HFFc6 (cell line): ENCODE data around the gene BAAT. TPM values are rescaled to one million over a fixed set of nuclear protein-coding genes. Genes with fewer than 3 reads are reported as not detected.
"Not testable (repeated sequence)": the region's sequence is repeated elsewhere in the genome, so short reads cannot be mapped to it uniquely, and the experiment has no call there.

Experiments used
- DNase-seq: peaks from one replicate; pipeline ENCODE4 v3.0.0-alpha.2; 2018
- H3K27ac Mint-ChIP-seq: 2 replicates; pipeline ENCODE4 v1.8.0; 2020; ENCODE audit warnings: mild to moderate bottlenecking, mixed read lengths
- H3K27me3 Mint-ChIP-seq: 2 replicates; pipeline ENCODE4 v1.8.0; 2021; ENCODE audit warnings: mild to moderate bottlenecking, moderate library complexity, mixed read lengths; ENCODE audit not compliant: insufficient read depth
- H3K36me3 Mint-ChIP-seq: 2 replicates; pipeline ENCODE4 v1.8.0; 2021; ENCODE audit warnings: low read depth, mixed read lengths
- H3K4me1 Mint-ChIP-seq: 2 replicates; pipeline ENCODE4 v1.8.0; 2020; ENCODE audit warnings: low read depth, mixed read lengths
- H3K4me3 Mint-ChIP-seq: 2 replicates; pipeline ENCODE4 v1.8.0; 2020; ENCODE audit warnings: mild to moderate bottlenecking, moderate library complexity, mixed read lengths
- H3K9me3 Mint-ChIP-seq: 2 replicates; pipeline ENCODE4 v1.8.0; 2020; ENCODE audit warnings: mild to moderate bottlenecking, mixed read lengths
- CTCF ChIP-seq: fragments of 200-600 bp; sonication (generic); IDR thresholded peaks from 2 replicates; pipeline ENCODE4 v1.5.0; 2021; ENCODE audit warnings: antibody characterized with exemption, mild to moderate bottlenecking
- total RNA-seq, 6 experiments: library from RNA; stranded (reverse); fragmentation: NEBNext Ultra II Directional; extraction: Animal tissue kit (Norgen Biotek cat#: 25700); gene quantifications; 2 replicates in 1 of 6; 3 replicates in 5 of 6; pipeline ENCODE4 v1.2.3, GENCODE V29; 2021

Gene BAAT
- total RNA-seq, 6 experiments from 2014 or later, result 0.08 TPM; not detected in 5

- no peak overlapping the region for H3K4me3 Mint-ChIP-seq
- no peak for DNase-seq
- H3K36me3 Mint-ChIP-seq, result no peaks in the 10 kb centered on the region
- H3K27me3 Mint-ChIP-seq, result peaks cover 5% of the 10 kb centered on the region; the same call in 1 of the 2 replicates
- no peak overlapping the region for H3K27ac Mint-ChIP-seq
- H3K9me3 Mint-ChIP-seq, result no peaks in the 10 kb centered on the region; the same call in 1 of the 2 replicates
- H3K4me1 Mint-ChIP-seq, result no peaks in the 10 kb centered on the region
- TF ChIP-seq CTCF, result no peak
Measured at GRCh38 chr9:101337237-101337636, 47.6 kb downstream of the BAAT start.

GRCh38 chr9:101336091-101336490, 48.7 kb downstream of the BAAT start:
- DNase-seq, result no peak
- Mint-ChIP-seq H3K4me1 (no peaks in the 10 kb centered on the region), H3K36me3 (no peaks in the 10 kb centered on the region)

GRCh38 chr9:101333926-101334702, 50.7 kb downstream of the BAAT start:
- Mint-ChIP-seq H3K27me3 (peaks cover 2% of the 10 kb centered on the region; the same call in 1 of the 2 replicates), H3K4me3 (no peak overlapping the region), H3K36me3 (no peaks in the 10 kb centered on the region), H3K4me1 (no peaks in the 10 kb centered on the region), H3K27ac (no peak overlapping the region), H3K9me3 (no peaks in the 10 kb centered on the region; the same call in 1 of the 2 replicates)
- TF ChIP-seq CTCF, result no peak
- DNase-seq, result no peak

More at GRCh38 chr9:101336091-101336490, 48.7 kb downstream of the BAAT start:
- Mint-ChIP-seq H3K4me3 (no peak overlapping the region), H3K27me3 (peaks cover 5% of the 10 kb centered on the region; the same call in 1 of the 2 replicates), H3K9me3 (no peaks in the 10 kb centered on the region; the same call in 1 of the 2 replicates), H3K27ac (no peak overlapping the region)
- TF ChIP-seq CTCF, result no peak

- Mint-ChIP-seq H3K27me3 (peaks cover 2% of the 10 kb centered on the region; the same call in 1 of the 2 replicates), H3K27ac (no peak overlapping the region), H3K9me3 (no peaks in the 10 kb centered on the region; the same call in 1 of the 2 replicates), H3K36me3 (no peaks in the 10 kb centered on the region), H3K4me1 (no peaks in the 10 kb centered on the region), H3K4me3 (no peak overlapping the region)
- no peak for TF ChIP-seq CTCF
- DNase-seq, result no peak
Measured at GRCh38 chr9:101333490-101333889, 51.3 kb downstream of the BAAT start.

- Mint-ChIP-seq H3K4me1 (no peaks in the 10 kb centered on the region), H3K4me3 (no peak overlapping the region), H3K9me3 (peaks cover 3% of the 10 kb centered on the region; the same call in 1 of the 2 replicates), H3K36me3 (no peaks in the 10 kb centered on the region), H3K27ac (no peak overlapping the region), H3K27me3 (peaks cover 2% of the 10 kb centered on the region; the same call in 1 of the 2 replicates)
- DNase-seq, result no peak
- TF ChIP-seq CTCF, result no peak
Measured at GRCh38 chr9:101332362-101332761, 52.4 kb downstream of the BAAT start.

GRCh38 chr9:101327422-101327909, 57.3 kb downstream of the BAAT start:
- not testable (repeated sequence) for H3K27me3 Mint-ChIP-seq, H3K4me1 Mint-ChIP-seq, H3K4me3 Mint-ChIP-seq, H3K36me3 Mint-ChIP-seq, H3K27ac Mint-ChIP-seq, DNase-seq, H3K9me3 Mint-ChIP-seq
